H9 (cell line): Measurements from ENCODE around the gene CROCC2. TPM values are rescaled to one million over a fixed set of nuclear protein-coding genes. Genes with fewer than 3 reads are reported as not detected.

ENCODE experiments used
- DNase-seq: peaks from one replicate; pipeline ENCODE4 v3.0.0-alpha.2; 2017
- H2AFZ ChIP-seq: one replicate; pipeline ENCODE4 v1.6.1; 2013; ENCODE audit warnings: mild to moderate bottlenecking, low read length, control low read depth, moderate library complexity
- H2AK5ac ChIP-seq: 2 replicates; pipeline ENCODE4 v1.6.1; 2013; ENCODE audit warnings: low read length, control low read depth, mixed read lengths; ENCODE audit not compliant: insufficient read length
- H2BK120ac ChIP-seq: one replicate; pipeline ENCODE4 v1.6.1; 2013; ENCODE audit warnings: low read depth, mild to moderate bottlenecking, low read length, control low read depth, inconsistent platforms; ENCODE audit not compliant: poor library complexity, severe bottlenecking
- H2BK12ac ChIP-seq: 2 replicates; pipeline ENCODE4 v1.6.1; 2013; ENCODE audit warnings: low read length, control low read depth, mixed read lengths, low read depth; ENCODE audit not compliant: insufficient read length
- H2BK15ac ChIP-seq: 2 replicates; pipeline ENCODE4 v1.6.1; 2013; ENCODE audit warnings: low read depth, low read length, control low read depth
- H2BK20ac ChIP-seq: one replicate; pipeline ENCODE4 v1.6.1; 2013; ENCODE audit warnings: low read depth, mild to moderate bottlenecking, low read length, control low read depth, inconsistent platforms; ENCODE audit not compliant: poor library complexity, severe bottlenecking
- H2BK5ac ChIP-seq: 2 replicates; pipeline ENCODE4 v1.6.1; 2013; ENCODE audit warnings: low read length, control low read depth, mixed read lengths; ENCODE audit not compliant: insufficient read length
- H3K14ac ChIP-seq: 2 replicates; pipeline ENCODE4 v1.6.1; 2013; ENCODE audit warnings: low read length, control low read depth; ENCODE audit not compliant: insufficient read depth
- H3K18ac ChIP-seq: 2 replicates; pipeline ENCODE4 v1.6.1; 2013; ENCODE audit warnings: low read depth, mild to moderate bottlenecking, mixed read lengths, low read length, control low read depth; ENCODE audit not compliant: insufficient read length
- H3K23ac ChIP-seq: 2 replicates; pipeline ENCODE4 v1.6.1; 2013; ENCODE audit warnings: low read length, control low read depth, mixed read lengths, low read depth; ENCODE audit not compliant: insufficient read length
- H3K23me2 ChIP-seq: 2 replicates; pipeline ENCODE4 v1.6.1; 2013; ENCODE audit warnings: low read depth, mild to moderate bottlenecking, mixed read lengths, low read length, control low read depth; ENCODE audit not compliant: insufficient read length, poor library complexity, severe bottlenecking
- H3K27ac ChIP-seq: 2 replicates; pipeline ENCODE4 v1.5.1; 2013; ENCODE audit warnings: low read length, control low read depth, mixed read lengths, low read depth; ENCODE audit not compliant: insufficient read length
- H3K27me3 ChIP-seq: 2 replicates; pipeline ENCODE4 v1.6.1; 2013; ENCODE audit warnings: low read length, control low read depth, inconsistent platforms; ENCODE audit not compliant: insufficient read depth
- H3K4ac ChIP-seq: 2 replicates; pipeline ENCODE4 v1.6.1; 2013; ENCODE audit warnings: low read depth, mild to moderate bottlenecking, control low read depth, inconsistent platforms, low read length, moderate library complexity
- H3K4me1 ChIP-seq: 2 replicates; pipeline ENCODE4 v1.6.1; 2013; ENCODE audit warnings: low read length, control low read depth, inconsistent platforms; ENCODE audit not compliant: insufficient read depth
- H3K4me2 ChIP-seq: 2 replicates; pipeline ENCODE4 v1.6.1; 2013; ENCODE audit warnings: low read length, control low read depth, mixed read lengths; ENCODE audit not compliant: insufficient read length, insufficient read depth
- H3K56ac ChIP-seq: 2 replicates; pipeline ENCODE4 v1.6.1; 2013; ENCODE audit warnings: low read depth, mild to moderate bottlenecking, mixed read lengths, low read length, control low read depth; ENCODE audit not compliant: insufficient read length
- H3K79me1 ChIP-seq: 2 replicates; pipeline ENCODE4 v1.6.1; 2013; ENCODE audit warnings: low read depth, mild to moderate bottlenecking, moderate library complexity, low read length, control low read depth, inconsistent platforms; ENCODE audit not compliant: insufficient read depth, poor library complexity, severe bottlenecking
- H3K79me2 ChIP-seq: 2 replicates; pipeline ENCODE4 v1.6.1; 2013; ENCODE audit warnings: low read length, control low read depth, inconsistent platforms; ENCODE audit not compliant: insufficient read depth
- H3K9ac ChIP-seq: 2 replicates; pipeline ENCODE4 v1.6.1; 2013; ENCODE audit warnings: low read length, control low read depth, mixed read lengths; ENCODE audit not compliant: insufficient read length; ENCODE audit errors: extremely low read depth
- H3K9me3 ChIP-seq: one replicate; pipeline ENCODE4 v1.6.1; 2013; ENCODE audit warnings: low read depth, low read length, inconsistent platforms; ENCODE audit not compliant: control insufficient read depth
- H3T11ph ChIP-seq: one replicate; pipeline ENCODE4 v1.6.1; 2013; ENCODE audit warnings: mild to moderate bottlenecking, low read length, control low read depth, inconsistent platforms
- H4K20me1 ChIP-seq: one replicate; pipeline ENCODE4 v1.6.1; 2013; ENCODE audit not compliant: control insufficient read depth, insufficient read length, insufficient read depth
- H4K5ac ChIP-seq: 2 replicates; pipeline ENCODE4 v1.6.1; 2013; ENCODE audit warnings: low read depth, mild to moderate bottlenecking, mixed read lengths, low read length, control low read depth; ENCODE audit not compliant: insufficient read length
- H4K8ac ChIP-seq: replicated peaks from 2 replicates; pipeline ENCODE4 v1.6.1; 2013; ENCODE audit warnings: low read length, control low read depth, mixed read lengths, low read depth; ENCODE audit not compliant: insufficient read length
- H4K91ac ChIP-seq: 2 replicates; pipeline ENCODE4 v1.6.1; 2013; ENCODE audit warnings: low read depth, mild to moderate bottlenecking, moderate library complexity, mixed read lengths, low read length, control low read depth; ENCODE audit not compliant: insufficient read length
- H3K27ac Mint-ChIP-seq, 3 experiments: 2 replicates in 2 of 3; 3 replicates in 1 of 3; pipeline ENCODE4 v1.8.0; 2020 to 2021; ENCODE audit warnings: mixed read lengths in 3 of 3, mild to moderate bottlenecking in 1 of 3, moderate library complexity in 1 of 3
- H3K27me3 Mint-ChIP-seq: 2 replicates; pipeline ENCODE4 v1.8.0; 2021; ENCODE audit warnings: low read depth, mild to moderate bottlenecking, moderate library complexity, mixed read lengths
- H3K36me3 Mint-ChIP-seq, 3 experiments: 2 replicates in 2 of 3; 3 replicates in 1 of 3; pipeline ENCODE4 v1.8.0; 2020 to 2021; ENCODE audit warnings: low read depth in 3 of 3, mixed read lengths in 3 of 3; ENCODE audit not compliant: insufficient read depth in 1 of 3
- H3K4me1 Mint-ChIP-seq, 2 experiments: 2 replicates each; pipeline ENCODE4 v1.8.0; 2020; ENCODE audit warnings: mixed read lengths in 2 of 2
- H3K4me3 Mint-ChIP-seq, 2 experiments: 2 replicates in 1 of 2; 3 replicates in 1 of 2; pipeline ENCODE4 v1.8.0; 2020 to 2021; ENCODE audit warnings: mild to moderate bottlenecking in 2 of 2, mixed read lengths in 2 of 2, moderate library complexity in 1 of 2
- H3K9me3 Mint-ChIP-seq, 2 experiments: 2 replicates in 1 of 2; 3 replicates in 1 of 2; pipeline ENCODE4 v1.8.0; 2020; ENCODE audit warnings: mild to moderate bottlenecking in 2 of 2, mixed read lengths in 2 of 2, moderate library complexity in 1 of 2
- CTCF ChIP-seq: fragments of 200-600 bp; sonication (generic); conservative IDR thresholded peaks from 3 replicates; pipeline ENCODE4 v1.8.0; 2021; ENCODE audit warnings: antibody characterized with exemption, mild to moderate bottlenecking
- WGBS: extraction: QIAGEN DNeasy Blood & Tissue Kit; methylation state at CpG from one replicate; pipeline ENCODE4 v1.1.7; 2013; ENCODE audit warnings: missing lambda C conversion rate, low lambda C conversion rate, mixed read lengths; ENCODE audit not compliant: insufficient read length; ENCODE audit errors: extremely low coverage; 5-methylcytosine and 5-hydroxymethylcytosine counted together
- total RNA-seq: library from RNA; stranded (reverse); gene quantifications from 2 replicates; pipeline ENCODE4 v1.2.1, GENCODE V29; 2021

The CROCC2 gene
- total RNA-seq, 1 experiment from 2014 or later = not detected

- WGBS = no CpG with 5 or more reads among the region's 10 CpGs
- Mint-ChIP-seq H3K36me3 (no peaks in the 10 kb centered on the region), H3K4me3 (no peak overlapping the region)
Observed at GRCh38 chr2:241014764-241015163, 108.6 kb downstream of the CROCC2 start.

More at GRCh38 chr2:241014764-241015163, 108.6 kb downstream of the CROCC2 start:
- Histone ChIP-seq H2AK5ac (no peak overlapping the region), H2BK5ac (no peak overlapping the region), H4K5ac (no peak overlapping the region), H2AFZ (no peak overlapping the region), H4K91ac (no peak overlapping the region), H3K23ac (no peak overlapping the region), H3T11ph (no peak overlapping the region), H2BK20ac (no peak overlapping the region), H4K20me1 (no peaks in the 10 kb centered on the region), H3K18ac (no peak overlapping the region), H3K14ac (no peak overlapping the region; the same call in 1 of the 2 replicates), H3K27ac (no peak overlapping the region), H2BK15ac (no peak overlapping the region), H3K4me1 (no peaks in the 10 kb centered on the region), H3K4me2 (no peak overlapping the region), H3K79me1 (no peaks in the 10 kb centered on the region), H2BK120ac (no peak overlapping the region), H3K9ac (no peak overlapping the region), H3K9me3 (no peaks in the 10 kb centered on the region), H3K27me3 (no peaks in the 10 kb centered on the region), H2BK12ac (no peak overlapping the region), H3K4ac (no peak overlapping the region), H3K23me2 (peaks cover 4% of the 10 kb centered on the region), H3K56ac (no peak overlapping the region), H3K79me2 (no peaks in the 10 kb centered on the region), H4K8ac (no peak overlapping the region)
- Mint-ChIP-seq H3K9me3 (no peaks in the 10 kb centered on the region), H3K4me1 (peaks cover 9 to 10% of the 10 kb centered on the region in 2 experiments), H3K27ac (no peak overlapping the region), H3K27me3 (peaks cover 2% of the 10 kb centered on the region; the same call in 1 of the 2 replicates)
- TF ChIP-seq CTCF = no peak
- no peak for DNase-seq
